Measurements from ENCODE around the gene CIAPIN1.

The CIAPIN1 gene

GRCh38 chr16:57447186-57447962 lies at the start of gene CIAPIN1, which contains the start of gene COQ9:
Gene CIAPIN1, minus strand, starts transcription at chr16:57447385. Its CDS starts 6,457 bp downstream, at chr16:57440928.
Gene COQ9, plus strand, starts transcription at chr16:57447479. Its CDS starts 27 bp downstream, at chr16:57447506.
- DNase-seq = peak; percentile 93

DNA sequence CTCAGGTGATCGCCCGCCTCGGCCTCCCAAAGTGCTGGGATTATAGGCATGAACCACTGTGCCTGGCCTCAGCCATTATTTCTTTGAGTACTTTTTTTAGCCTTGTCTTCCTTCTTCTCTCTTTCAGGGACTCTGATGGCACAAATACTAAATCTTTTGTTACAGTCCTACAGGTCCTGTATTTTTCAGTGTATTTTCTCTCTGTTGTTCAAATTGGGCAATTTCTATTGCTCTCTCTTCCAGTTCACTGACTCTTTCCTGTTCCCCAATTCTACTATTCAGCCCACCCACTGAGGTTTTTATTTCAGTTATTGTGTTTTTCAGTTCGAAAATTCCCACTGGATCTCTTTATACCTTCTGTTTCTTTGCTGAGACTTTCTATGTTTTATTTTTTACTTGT lies 46.6 kb upstream of the CIAPIN1 start:
- H3K27ac Mint-ChIP-seq = no peak overlapping the region
- H3K9me3 Mint-ChIP-seq = no peaks in the 10 kb centered on the region
- no peak for DNase-seq
- H3K4me3 Mint-ChIP-seq = no peak overlapping the region
- H3K27me3 Mint-ChIP-seq = no peaks in the 10 kb centered on the region
- H3K36me3 Mint-ChIP-seq (ENCODE audit: low read depth) = no peaks in the 10 kb centered on the region
- no peaks in the 10 kb centered on the region for H3K4me1 Mint-ChIP-seq (ENCODE audit: low read depth)

More at GRCh38 chr16:57447186-57447962, at the start of gene CIAPIN1, which contains the start of gene COQ9:
- Mint-ChIP-seq H3K27me3 (no peaks in the 10 kb centered on the region), H3K36me3 (ENCODE audit: low read depth) (peaks cover 68% of the 10 kb centered on the region), H3K4me3 (peak within 1 kb of the TSS; percentile 95), H3K9me3 (no peaks in the 10 kb centered on the region), H3K27ac (peak within 1 kb of the TSS; percentile 96), H3K4me1 (ENCODE audit: low read depth) (peaks cover 47% of the 10 kb centered on the region)

GRCh38 chr16:57489229-57489628 lies 42.0 kb upstream of the CIAPIN1 start:
- peaks cover 22% of the 10 kb centered on the region for H3K4me1 Mint-ChIP-seq (ENCODE audit: low read depth)
- no peak overlapping the region for H3K4me3 Mint-ChIP-seq
- no peaks in the 10 kb centered on the region for H3K27me3 Mint-ChIP-seq
- H3K36me3 Mint-ChIP-seq (ENCODE audit: low read depth) = no peaks in the 10 kb centered on the region
- H3K27ac Mint-ChIP-seq = no peak overlapping the region
- no peaks in the 10 kb centered on the region for H3K9me3 Mint-ChIP-seq
- DNase-seq = no peak

DNA sequence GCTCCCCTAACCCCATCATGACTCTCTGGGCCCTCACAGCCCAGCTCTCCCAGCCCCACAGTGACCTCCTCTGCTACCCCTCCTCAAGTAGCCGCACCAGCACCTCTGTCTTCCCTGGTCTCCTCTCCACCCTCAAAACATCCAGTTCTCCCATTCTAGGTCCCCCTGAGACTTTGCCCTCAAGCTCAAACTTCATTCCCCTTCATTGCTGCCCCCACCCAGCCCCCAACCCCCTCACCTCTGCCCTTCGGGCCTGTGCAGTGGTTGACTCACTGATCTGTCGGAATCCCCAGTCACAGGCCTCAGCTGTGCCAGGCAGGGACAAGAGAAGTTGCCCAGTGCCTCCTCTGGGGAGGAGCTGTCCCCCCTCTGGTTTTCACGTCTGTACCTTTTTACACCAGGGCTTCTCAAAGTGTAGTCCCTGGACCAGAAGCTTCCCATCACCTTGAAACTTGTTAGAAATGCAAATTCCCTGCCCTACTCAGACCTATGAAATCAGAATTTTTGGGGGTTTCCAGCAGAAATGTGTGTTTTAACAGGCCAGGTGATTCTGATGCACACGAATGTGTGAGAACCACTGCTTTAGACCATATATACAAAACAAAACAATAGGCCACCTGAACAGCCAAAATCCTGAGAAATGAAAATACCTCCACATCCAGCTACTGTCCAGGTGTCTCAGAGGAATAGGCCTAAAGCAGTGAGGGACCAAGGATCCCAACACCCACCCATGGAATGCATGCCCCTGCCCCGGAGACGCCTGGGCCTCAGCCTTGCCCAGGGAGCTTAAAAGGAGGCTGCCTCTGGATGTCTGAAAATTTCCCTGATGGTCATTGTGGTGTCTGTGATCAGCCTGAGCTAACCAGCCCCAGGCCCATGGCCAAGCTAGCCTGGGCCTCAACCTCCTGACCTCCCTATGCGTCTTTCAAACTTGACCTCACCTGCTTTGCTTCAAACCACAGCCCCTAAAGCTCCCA lies 40.0 kb upstream of the CIAPIN1 start:
- H3K4me3 Mint-ChIP-seq = peak overlapping the region; percentile 69
- H3K9me3 Mint-ChIP-seq = no peaks in the 10 kb centered on the region
- peak overlapping the region; percentile 66 for H3K27ac Mint-ChIP-seq
- no peaks in the 10 kb centered on the region for H3K27me3 Mint-ChIP-seq
- H3K36me3 Mint-ChIP-seq (ENCODE audit: low read depth) = no peaks in the 10 kb centered on the region
- H3K4me1 Mint-ChIP-seq (ENCODE audit: low read depth) = peaks cover 22% of the 10 kb centered on the region
- DNase-seq = no peak

- Mint-ChIP-seq H3K9me3 (no peaks in the 10 kb centered on the region), H3K27me3 (no peaks in the 10 kb centered on the region)
Measured at GRCh38 chr16:57485916-57486857, 39.0 kb upstream of the CIAPIN1 start, which contains the start of gene DOK4. Gene DOK4, minus strand, starts transcription at chr16:57486493. Its CDS starts 6,986 bp downstream, at chr16:57479507.

DNA sequence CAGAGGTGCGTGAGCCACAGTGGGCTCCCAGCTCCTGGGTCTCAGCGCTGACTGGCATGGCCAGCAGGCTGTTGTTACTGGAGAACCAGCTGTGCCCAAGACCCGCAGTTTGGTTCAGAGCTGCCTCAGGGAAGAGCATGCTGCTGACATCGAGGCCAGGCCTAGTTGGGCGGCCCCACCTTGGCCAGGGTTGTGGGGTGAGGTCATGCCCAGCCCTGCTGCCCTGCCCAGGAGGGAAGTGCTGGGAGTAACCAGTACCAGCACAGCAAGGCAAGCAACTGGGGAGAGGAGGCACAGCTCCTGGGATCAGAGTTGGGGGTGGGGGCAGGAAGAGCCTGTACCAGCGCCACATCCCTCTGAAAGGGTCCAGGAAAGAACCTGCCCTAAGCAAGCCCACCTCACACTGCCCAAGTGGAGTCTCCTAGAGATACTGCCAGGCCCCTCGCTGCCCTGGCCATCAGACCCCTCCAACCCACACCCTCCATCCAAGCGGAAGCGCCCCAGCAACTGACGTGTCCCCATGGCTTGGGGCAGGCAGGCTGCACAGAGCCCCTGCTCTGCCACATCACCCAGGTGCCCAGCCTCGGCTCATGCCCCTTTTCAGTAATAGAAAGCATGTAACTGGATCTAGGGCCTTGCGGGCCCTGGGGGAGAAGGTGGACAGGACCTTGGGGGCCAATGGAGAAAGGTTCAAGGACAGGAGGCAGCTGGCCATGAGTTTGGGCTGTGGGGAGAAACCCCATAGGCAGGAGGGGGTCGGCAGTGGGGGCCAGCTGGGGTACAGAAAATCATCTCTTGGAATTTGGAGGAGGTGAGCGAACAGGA lies 38.1 kb upstream of the CIAPIN1 start:
- Mint-ChIP-seq H3K9me3 (no peaks in the 10 kb centered on the region), H3K27ac (peak overlapping the region; percentile 63), H3K4me1 (ENCODE audit: low read depth) (peaks cover 22% of the 10 kb centered on the region), H3K4me3 (peak overlapping the region; percentile 78), H3K27me3 (no peaks in the 10 kb centered on the region), H3K36me3 (ENCODE audit: low read depth) (no peaks in the 10 kb centered on the region)
- no peak for DNase-seq

More at GRCh38 chr16:57485916-57486857, 39.0 kb upstream of the CIAPIN1 start, which contains the start of gene DOK4:
- peak within 1 kb of the TSS; percentile 66 for H3K27ac Mint-ChIP-seq
- peak; percentile 90 for DNase-seq
- no peaks in the 10 kb centered on the region for H3K36me3 Mint-ChIP-seq (ENCODE audit: low read depth)
- peak within 1 kb of the TSS; percentile 78 for H3K4me3 Mint-ChIP-seq
- peaks cover 22% of the 10 kb centered on the region for H3K4me1 Mint-ChIP-seq (ENCODE audit: low read depth)

DNA sequence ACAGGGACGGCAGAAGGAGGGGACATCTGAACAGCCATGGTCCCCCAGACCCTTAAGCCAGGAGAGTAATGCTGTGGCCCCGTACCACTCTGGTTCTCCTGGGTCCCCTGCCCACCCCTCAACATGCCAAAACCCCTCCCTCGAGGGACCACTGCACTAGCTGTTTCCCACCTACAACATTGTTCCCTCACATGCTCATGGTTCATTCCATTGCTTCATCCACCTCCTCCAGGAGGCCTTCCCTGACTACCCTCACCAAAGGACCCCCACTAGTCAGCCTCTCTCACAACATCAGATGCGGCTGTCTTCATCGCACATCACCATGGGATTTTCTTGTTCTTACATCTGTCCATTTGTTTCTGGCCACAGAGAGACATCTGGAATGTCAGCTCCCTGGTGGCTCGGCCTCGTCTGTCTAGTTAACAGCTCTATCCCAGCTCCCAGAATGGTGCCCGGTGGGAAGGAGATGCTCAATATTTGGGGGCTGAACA lies 37.4 kb upstream of the CIAPIN1 start:
- Mint-ChIP-seq H3K9me3 (no peaks in the 10 kb centered on the region), H3K27ac (no peak overlapping the region), H3K36me3 (ENCODE audit: low read depth) (no peaks in the 10 kb centered on the region), H3K4me1 (ENCODE audit: low read depth) (peaks cover 22% of the 10 kb centered on the region), H3K27me3 (no peaks in the 10 kb centered on the region), H3K4me3 (no peak overlapping the region)
- no peak for DNase-seq

- H3K36me3 Mint-ChIP-seq (ENCODE audit: low read depth) = no peaks in the 10 kb centered on the region
- H3K27ac Mint-ChIP-seq = no peak overlapping the region
- DNase-seq = no peak
- H3K27me3 Mint-ChIP-seq = no peaks in the 10 kb centered on the region
- H3K9me3 Mint-ChIP-seq = no peaks in the 10 kb centered on the region
- no peak overlapping the region for H3K4me3 Mint-ChIP-seq
- H3K4me1 Mint-ChIP-seq (ENCODE audit: low read depth) = peaks cover 22% of the 10 kb centered on the region
Measured at GRCh38 chr16:57483725-57484514, 36.7 kb upstream of the CIAPIN1 start.

DNA sequence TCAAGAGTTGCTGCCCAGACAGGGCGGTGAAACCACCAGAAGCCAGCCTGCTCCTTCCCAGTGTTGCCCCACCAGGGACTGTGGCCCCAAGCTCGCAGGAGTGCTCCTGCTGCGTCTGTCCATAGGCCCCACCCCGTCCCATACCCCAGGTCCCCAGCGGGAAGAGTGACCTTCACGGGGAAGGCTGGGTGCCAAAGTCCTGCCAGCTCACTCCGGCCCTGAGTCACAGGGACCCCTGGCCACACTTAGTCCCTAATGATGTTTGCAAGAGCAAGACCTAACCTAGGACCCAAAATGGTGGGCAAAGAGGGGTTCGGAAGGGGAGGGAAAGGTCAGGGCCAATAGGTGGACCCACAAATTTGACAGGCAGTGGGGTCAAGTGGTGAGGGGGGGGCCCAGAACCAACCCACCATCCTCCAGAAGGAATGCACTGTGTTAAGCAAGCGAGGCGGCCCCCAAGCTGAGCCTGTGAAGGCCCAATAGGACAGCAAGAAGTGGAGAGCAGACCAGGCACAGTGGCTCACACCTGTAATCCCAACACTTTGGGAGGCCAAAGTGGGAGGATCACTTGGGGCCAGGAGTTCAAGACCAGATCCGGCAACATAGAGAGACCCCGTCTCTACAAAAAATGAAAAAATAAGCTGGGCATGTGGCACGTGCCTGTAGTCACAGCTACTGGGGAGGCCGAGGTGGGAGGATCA lies 35.8 kb upstream of the CIAPIN1 start:
- Mint-ChIP-seq H3K27ac (no peak overlapping the region), H3K4me1 (ENCODE audit: low read depth) (peaks cover 22% of the 10 kb centered on the region), H3K9me3 (no peaks in the 10 kb centered on the region), H3K36me3 (ENCODE audit: low read depth) (no peaks in the 10 kb centered on the region), H3K4me3 (no peak overlapping the region), H3K27me3 (no peaks in the 10 kb centered on the region)
- no peak for DNase-seq

DNA sequence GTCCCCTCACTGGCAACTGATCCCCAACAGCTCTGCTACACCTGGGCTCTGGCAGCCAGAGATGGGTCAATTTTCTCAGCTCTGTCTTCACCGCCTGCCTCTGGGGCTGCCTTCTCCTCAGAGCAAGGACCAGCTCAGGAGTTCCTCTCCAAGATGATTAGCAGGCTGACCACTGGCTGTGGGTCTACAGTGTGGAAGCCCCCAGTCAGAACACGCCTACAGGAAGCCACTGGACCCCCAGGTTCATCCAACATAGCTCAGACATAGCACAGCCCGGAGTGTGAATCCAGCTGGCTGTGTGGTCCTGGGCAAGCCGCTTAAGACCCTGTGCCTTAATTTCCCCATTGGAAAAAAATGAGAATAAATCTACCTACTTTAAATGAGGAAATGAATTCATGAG lies 34.2 kb upstream of the CIAPIN1 start:
- H3K4me1 Mint-ChIP-seq (ENCODE audit: low read depth) = peaks cover 13% of the 10 kb centered on the region
- no peak overlapping the region for H3K4me3 Mint-ChIP-seq
- DNase-seq = no peak
- H3K9me3 Mint-ChIP-seq = no peaks in the 10 kb centered on the region
- H3K27me3 Mint-ChIP-seq = no peaks in the 10 kb centered on the region
- H3K36me3 Mint-ChIP-seq (ENCODE audit: low read depth) = no peaks in the 10 kb centered on the region
- no peak overlapping the region for H3K27ac Mint-ChIP-seq

DNA sequence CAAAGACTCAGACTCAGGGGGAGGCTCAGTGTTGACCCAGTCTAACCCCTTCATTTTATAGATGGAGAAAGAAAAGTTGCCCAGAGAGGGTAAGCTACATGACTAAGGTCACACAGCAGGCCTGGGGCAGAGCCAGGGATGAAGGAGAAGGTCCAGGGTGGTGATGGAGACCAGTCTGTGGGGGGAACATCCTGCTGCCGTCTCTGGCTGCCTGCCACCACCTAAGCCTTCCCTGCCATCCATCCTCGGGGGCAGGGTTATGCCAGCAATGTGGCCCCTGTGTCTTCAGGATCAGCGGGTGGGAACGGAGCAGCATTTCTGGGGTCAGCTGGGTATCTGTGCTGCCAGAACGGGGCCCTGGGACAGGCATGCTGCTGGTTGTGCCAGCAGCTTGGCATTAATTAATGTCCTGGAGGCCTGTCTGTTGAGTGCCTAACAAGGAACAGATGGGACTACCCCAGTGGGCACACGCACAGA lies 33.6 kb upstream of the CIAPIN1 start:
- Mint-ChIP-seq H3K27me3 (no peaks in the 10 kb centered on the region), H3K27ac (no peak overlapping the region), H3K36me3 (ENCODE audit: low read depth) (no peaks in the 10 kb centered on the region), H3K9me3 (no peaks in the 10 kb centered on the region), H3K4me1 (ENCODE audit: low read depth) (peaks cover 16% of the 10 kb centered on the region), H3K4me3 (no peak overlapping the region)
- no peak for DNase-seq
